ENCODE data around the gene CELA3B.
"Not testable (repeated sequence)": the region's sequence is repeated elsewhere in the genome, so short reads cannot be mapped to it uniquely, and the experiment has no call there.

The CELA3B gene

GRCh38 chr1:22018583-22019559, 42.0 kb downstream of the CELA3B start:
- peak; percentile 57 to 75 for DNase-seq

- DNase-seq, result no peak
Measured at GRCh38 chr1:22021061-22021460, 44.2 kb downstream of the CELA3B start.

GRCh38 chr1:22024485-22025367, 47.9 kb downstream of the CELA3B start:
- DNase-seq, result peak; percentile 66 to 75

- DNase-seq, result peak; percentile 86 to 91
Measured at GRCh38 chr1:22025368-22026155, 48.7 kb downstream of the CELA3B start.

DNA sequence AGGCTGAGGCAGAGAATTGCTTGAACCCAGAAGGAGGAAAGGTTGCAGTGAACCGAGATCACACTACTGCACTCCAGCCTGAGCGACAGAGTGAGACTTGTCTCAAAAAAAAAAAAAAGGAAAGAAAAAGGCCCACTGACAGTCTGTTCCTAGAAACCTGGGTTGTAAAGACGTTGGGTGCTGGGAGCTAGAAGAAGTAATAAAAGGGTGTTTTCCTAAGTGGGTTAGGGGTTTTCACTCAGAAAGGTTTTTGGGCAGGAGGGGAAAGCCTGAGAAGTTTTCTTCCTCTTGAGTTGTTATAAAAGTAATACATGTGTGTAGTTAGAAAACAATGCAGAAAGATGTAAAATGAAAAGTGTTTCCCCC, 50.1 kb downstream of the CELA3B start:
- no peak for DNase-seq

GRCh38 chr1:22030057-22030456, 53.2 kb downstream of the CELA3B start:
- DNase-seq, result no peak

DNA sequence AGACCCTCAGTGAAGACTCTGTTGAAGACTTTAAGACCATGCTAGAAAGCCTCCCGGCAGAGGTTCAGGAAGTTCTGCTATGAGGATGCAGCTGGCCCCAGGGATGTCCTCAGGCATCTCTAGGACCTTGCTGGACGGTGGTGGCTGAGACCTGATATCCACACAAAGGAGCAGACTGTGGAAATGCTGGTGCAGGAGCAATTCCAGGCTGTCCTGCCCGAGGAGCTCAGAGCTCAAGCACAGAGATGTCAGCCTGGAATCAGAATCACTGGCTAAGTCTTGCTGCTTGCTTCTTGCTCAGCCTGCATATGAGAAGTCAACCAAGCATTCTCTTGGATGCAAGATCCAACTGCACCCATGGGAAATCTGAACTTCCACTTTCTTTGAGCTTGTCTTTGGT, 53.7 kb downstream of the CELA3B start:
- no peak for DNase-seq

GRCh38 chr1:22031214-22031962, 54.6 kb downstream of the CELA3B start:
- DNase-seq, result peak; percentile 35 to 39

DNA sequence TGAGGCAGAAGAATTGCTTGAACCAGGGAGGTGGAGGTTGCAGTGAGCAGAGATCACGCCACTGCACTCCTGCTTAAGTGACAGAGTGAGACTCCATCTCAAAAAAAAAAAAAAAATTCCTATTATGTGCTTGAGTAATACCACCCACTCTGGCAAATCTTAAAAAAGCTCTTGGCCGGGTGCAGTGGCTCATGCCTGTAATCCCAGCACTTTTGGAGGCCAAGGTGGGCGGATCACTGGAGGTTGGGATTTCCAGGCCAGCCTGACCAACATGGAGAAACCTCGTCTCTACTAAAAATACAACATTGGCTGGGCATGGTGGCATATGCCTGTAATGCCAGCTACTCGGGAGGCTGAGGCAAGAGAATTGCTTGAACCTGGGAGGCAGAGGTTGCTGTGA, 58.0 kb downstream of the CELA3B start:
- DNase-seq, result not testable (repeated sequence)

GRCh38 chr1:22037520-22037919, 60.7 kb downstream of the CELA3B start:
- DNase-seq, result no peak

GRCh38 chr1:22038036-22038435, 61.2 kb downstream of the CELA3B start:
- no peak for DNase-seq
